Endothelial cell of umbilical vein (primary cell): ENCODE measurements around the gene NEDD4. TPM values are rescaled to one million over a fixed set of nuclear protein-coding genes. Genes with fewer than 3 reads are reported as not detected.

Source experiments
- BruUV-seq: library from RNA; stranded (reverse); fragments of 400-500 nt; replicated peaks from 2 replicates; lab custom pipeline; 2021; lab: Mats Ljungman, UMichigan
- CTCF ChIA-PET: fragments of 300-600, 350-600 bp; sonication (Branson Sonifier 250); formaldehyde crosslinking; loops from one replicate; lab custom pipeline; 2021; ENCODE audit warnings: antibody characterized with exemption, inconsistent platforms; lab: Charles Lee
- POLR2A ChIA-PET: fragments of 300-600, 350-600 bp; sonication (Branson Sonifier 250); formaldehyde crosslinking; loops from one replicate; lab custom pipeline; 2021; ENCODE audit warnings: antibody characterized with exemption, inconsistent platforms; lab: Charles Lee
- DNase-seq: peaks from one replicate; pipeline ENCODE4 v3.0.0-alpha.2; 2011; ENCODE audit warnings: low read depth, low spot score
- FAIRE-seq: peaks from 2 replicates; lab custom pipeline; 2011; peaks lifted over from hg19 to GRCh38; lab: Jason Lieb, UNC
- H2AFZ ChIP-seq: 2 replicates; pipeline ENCODE4 v1.6.0; 2012; ENCODE audit warnings: low read depth, low read length, control low read depth, inconsistent platforms
- H3K27ac ChIP-seq: 2 replicates; pipeline ENCODE4 v1.5.1; 2011; ENCODE audit warnings: low read depth, mild to moderate bottlenecking, control low read depth, low read length, moderate library complexity; ENCODE audit not compliant: insufficient read depth
- H3K27me3 ChIP-seq, 2 experiments: 2 replicates each; pipeline versions ENCODE4 v1.6.0 to v1.6.1; 2011; ENCODE audit warnings: low read length in 2 of 2, mixed read lengths in 1 of 2; ENCODE audit not compliant: control insufficient read depth in 2 of 2, insufficient read depth in 2 of 2
- H3K36me3 ChIP-seq, 2 experiments: 2 replicates in 1 of 2; 3 replicates in 1 of 2; pipeline ENCODE4 v1.5.1; 2011; ENCODE audit warnings: low read length in 2 of 2, mild to moderate bottlenecking in 1 of 2, moderate library complexity in 1 of 2; ENCODE audit not compliant: control insufficient read depth in 2 of 2, insufficient read depth in 2 of 2; ENCODE audit errors: extremely low read depth in 1 of 2
- H3K4me1 ChIP-seq: 3 replicates; pipeline ENCODE4 v1.5.1; 2011; ENCODE audit warnings: mild to moderate bottlenecking, low read length; ENCODE audit not compliant: control insufficient read depth, insufficient read depth; ENCODE audit errors: extremely low read depth
- H3K4me2 ChIP-seq: 2 replicates; pipeline ENCODE4 v1.6.1; 2011; ENCODE audit warnings: low read length, control low read depth, mixed read lengths; ENCODE audit not compliant: insufficient read depth
- H3K4me3 ChIP-seq, 3 experiments: fragments of 200-600 bp in 1 of 3; sonication (generic), shearing (Covaris generic) in 1 of 3; replicated peaks in 1 of 3; 2 replicates each; pipeline ENCODE4 v1.5.1; 2011 to 2016; ENCODE audit warnings: control low read depth in 3 of 3, low read length in 3 of 3, mild to moderate bottlenecking in 2 of 3, inconsistent platforms in 1 of 3, low read depth in 1 of 3, moderate library complexity in 1 of 3; ENCODE audit not compliant: insufficient read depth in 1 of 3
- H3K79me2 ChIP-seq: 2 replicates; pipeline ENCODE4 v1.6.0; 2012; ENCODE audit warnings: low read length, inconsistent platforms; ENCODE audit not compliant: control insufficient read depth, insufficient read depth
- H3K9ac ChIP-seq: replicated peaks from 2 replicates; pipeline ENCODE3; 2011; ENCODE audit warnings: low read length, control low read depth; ENCODE audit not compliant: insufficient read depth; ENCODE audit errors: extremely low read depth
- H3K9me1 ChIP-seq: replicated peaks from 3 replicates; pipeline ENCODE4 v1.6.0; 2011; ENCODE audit warnings: mild to moderate bottlenecking, low read length; ENCODE audit not compliant: control insufficient read depth, insufficient read depth; ENCODE audit errors: extremely low read depth
- H3K9me3 ChIP-seq: replicated peaks from 2 replicates; pipeline ENCODE4 v1.5.1; 2012; ENCODE audit warnings: low read length, inconsistent platforms; ENCODE audit not compliant: control insufficient read depth, insufficient read depth
- H4K20me1 ChIP-seq: replicated peaks from 2 replicates; pipeline ENCODE3; 2011; ENCODE audit warnings: mild to moderate bottlenecking, low read length; ENCODE audit not compliant: control insufficient read depth, insufficient read depth; ENCODE audit errors: extremely low read depth
- EZH2 ChIP-seq: IDR thresholded peaks from 2 replicates; pipeline ENCODE4 v1.6.1; 2012; ENCODE audit warnings: borderline replicate concordance, low read depth, mild to moderate bottlenecking, moderate library complexity, low read length, inconsistent platforms; ENCODE audit not compliant: severe bottlenecking
- FOS ChIP-seq: IDR thresholded peaks from 2 replicates; pipeline ENCODE4 v1.6.1; 2011; ENCODE audit warnings: mild to moderate bottlenecking, low read length, moderate library complexity, borderline replicate concordance; ENCODE audit not compliant: insufficient read depth
- GATA2 ChIP-seq: IDR thresholded peaks from 2 replicates; pipeline ENCODE4 v1.7.0; 2011; ENCODE audit warnings: low read depth, mild to moderate bottlenecking, moderate library complexity, mixed read lengths, low read length; ENCODE audit not compliant: insufficient read length, insufficient read depth
- JUN ChIP-seq: IDR thresholded peaks from 2 replicates; pipeline ENCODE4 v1.6.1; 2011; ENCODE audit warnings: borderline replicate concordance, low read depth; ENCODE audit not compliant: insufficient read length, insufficient read depth
- MYC ChIP-seq: IDR thresholded peaks from one replicate; pipeline ENCODE4 v1.6.1; 2011; ENCODE audit warnings: mild to moderate bottlenecking, low read depth, low read length
- POLR2A ChIP-seq: IDR thresholded peaks from 2 replicates; pipeline ENCODE4 v1.6.1; 2012; ENCODE audit warnings: low read depth, mild to moderate bottlenecking, control low read depth, low read length
- POLR2AphosphoS5 ChIP-seq: IDR thresholded peaks from 2 replicates; pipeline ENCODE4 v1.6.1; 2012; ENCODE audit warnings: low read depth, mild to moderate bottlenecking, control low read depth, low read length, moderate library complexity; ENCODE audit not compliant: insufficient read depth
- dilution Hi-C: fragments of 300-500 bp; cut with MboI; formaldehyde crosslinking; loops from one replicate; pipeline ENCODE4 v1.15.0; 2019; ENCODE audit warnings: low sequenced_read_pairs; ENCODE audit not compliant: extremely low pct_ligation_motif_present
- intact Hi-C: fragments of 100-400 bp; cut with micrococcal nuclease; formaldehyde crosslinking; loops from one replicate; pipeline ENCODE4 v1.10.0; 2022
- polyA plus RNA-seq, 4 experiments: library from polyadenylated mRNA; depleted of rRNA in 3 of 4; stranded (reverse) in 3 of 4; unstranded in 1 of 4; fragments of >200 nt; gene quantifications; 2 replicates each; pipeline versions ENCODE4 v1.2.1 to v1.2.3, GENCODE V29; 2011 to 2012; ENCODE audit warnings: missing spikeins in 1 of 4
- total RNA-seq: library from RNA; stranded (reverse); gene quantifications from 2 replicates; pipeline ENCODE4 v1.2.3, GENCODE V29; 2021
- TF ChIP-seq, protein P1 (sequence below), 2 donors: IDR thresholded peaks; 1 replicate in 1 of 2; 2 replicates in 1 of 2; pipeline ENCODE4 v1.5.1; 2011; ENCODE audit warnings: low read length in 2 of 2, mild to moderate bottlenecking in 2 of 2, moderate library complexity in 2 of 2, control low read depth in 1 of 2, inconsistent platforms in 1 of 2, low read depth in 1 of 2; ENCODE audit not compliant: insufficient read depth in 1 of 2; ENCODE audit errors: extremely low read depth in 1 of 2
- TF ChIP-seq, protein P2 (sequence below): IDR thresholded peaks from 2 replicates; pipeline ENCODE4 v1.6.1; 2011; ENCODE audit not compliant: insufficient read depth, insufficient read length

The NEDD4 gene
- total and polyA plus RNA-seq, 2 donors (not counting 3 experiments of a cell fraction or from before 2014, with no cell fraction given), result 9.2 to 39.0 TPM

DNA sequence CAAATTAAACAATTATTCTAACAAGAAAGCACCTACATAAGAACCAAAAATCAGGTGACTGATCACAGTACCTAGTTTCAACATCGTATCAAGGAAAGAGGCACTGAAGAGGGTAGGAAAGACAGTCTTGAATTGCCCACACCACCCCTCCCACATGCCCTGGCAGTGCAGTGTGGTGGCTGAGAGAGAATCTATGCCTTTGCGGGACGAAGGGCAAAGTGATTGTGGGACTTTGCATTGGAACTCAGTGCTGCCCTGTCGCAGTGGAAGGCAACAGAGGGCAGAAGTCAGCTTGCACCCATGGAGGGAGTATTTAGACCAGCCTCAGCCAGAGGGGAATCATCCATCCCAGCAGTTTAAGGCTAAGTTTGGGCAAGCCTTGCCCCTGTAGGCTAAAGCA lies 24.5 kb downstream of the NEDD4 start:
- Histone ChIP-seq H3K4me3 (no peak overlapping the region), H3K27me3 (no peaks in the 10 kb centered on the region), H2AFZ (no peak overlapping the region), H3K36me3 (peaks cover 0 to 2% of the 10 kb centered on the region in 2 experiments), H3K79me2 (peaks cover 43% of the 10 kb centered on the region), H3K4me1 (no peaks in the 10 kb centered on the region), H3K27ac (no peak overlapping the region), H3K9ac (no peak overlapping the region), H3K9me1 (no peaks in the 10 kb centered on the region), H4K20me1 (peaks cover 2% of the 10 kb centered on the region), H3K4me2 (no peak overlapping the region), H3K9me3 (no peaks in the 10 kb centered on the region)
- no TSS peak for BruUV-seq
- intact Hi-C loops, result no loop called here
- dilution Hi-C loops, result no loop called here
- ChIA-PET CTCF (no interaction called here), POLR2A (no interaction called here)
- no peak for DNase-seq
- TF ChIP-seq FOS, result no peak
- no peak for TF ChIP-seq JUN
- TF ChIP-seq MYC, result no peak
- TF ChIP-seq POLR2AphosphoS5, result no peak
- no peak for FAIRE-seq

DNA sequence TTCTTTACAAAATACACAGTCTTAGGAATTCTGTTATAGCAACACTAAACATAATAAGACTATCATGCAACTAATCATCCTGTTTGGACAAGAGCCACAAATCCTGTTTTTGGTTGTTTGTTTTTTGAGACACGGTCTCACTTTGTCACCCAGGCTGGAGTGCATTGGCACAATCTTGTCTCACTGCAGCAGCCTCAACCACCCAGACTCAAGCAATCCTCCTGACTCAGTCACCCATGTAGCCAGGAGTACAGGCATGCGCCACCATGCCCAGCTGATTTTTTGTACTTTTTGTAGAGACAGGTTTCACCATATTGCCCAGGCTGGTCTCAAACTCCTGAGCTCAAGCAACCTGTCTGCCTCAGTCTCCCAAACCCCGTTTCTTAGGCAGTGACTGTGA lies 28.3 kb downstream of the NEDD4 start:
- H3K9me3 ChIP-seq, result no peaks in the 10 kb centered on the region
- TF ChIP-seq EZH2 (no peak), MYC (no peak), FOS (no peak), GATA2 (no peak), POLR2AphosphoS5 (no peak), JUN (no peak), POLR2A (no peak)
- TF ChIP-seq, protein P1, sequence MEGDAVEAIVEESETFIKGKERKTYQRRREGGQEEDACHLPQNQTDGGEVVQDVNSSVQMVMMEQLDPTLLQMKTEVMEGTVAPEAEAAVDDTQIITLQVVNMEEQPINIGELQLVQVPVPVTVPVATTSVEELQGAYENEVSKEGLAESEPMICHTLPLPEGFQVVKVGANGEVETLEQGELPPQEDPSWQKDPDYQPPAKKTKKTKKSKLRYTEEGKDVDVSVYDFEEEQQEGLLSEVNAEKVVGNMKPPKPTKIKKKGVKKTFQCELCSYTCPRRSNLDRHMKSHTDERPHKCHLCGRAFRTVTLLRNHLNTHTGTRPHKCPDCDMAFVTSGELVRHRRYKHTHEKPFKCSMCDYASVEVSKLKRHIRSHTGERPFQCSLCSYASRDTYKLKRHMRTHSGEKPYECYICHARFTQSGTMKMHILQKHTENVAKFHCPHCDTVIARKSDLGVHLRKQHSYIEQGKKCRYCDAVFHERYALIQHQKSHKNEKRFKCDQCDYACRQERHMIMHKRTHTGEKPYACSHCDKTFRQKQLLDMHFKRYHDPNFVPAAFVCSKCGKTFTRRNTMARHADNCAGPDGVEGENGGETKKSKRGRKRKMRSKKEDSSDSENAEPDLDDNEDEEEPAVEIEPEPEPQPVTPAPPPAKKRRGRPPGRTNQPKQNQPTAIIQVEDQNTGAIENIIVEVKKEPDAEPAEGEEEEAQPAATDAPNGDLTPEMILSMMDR (IDR thresholded peaks at IDR 0.05; ENCODE audit: extremely low read depth in 1 of 2, insufficient read depth in 1 of 2, low read depth in 1 of 2, low read length in 2 of 2), result no peak
- TF ChIP-seq, protein P2, sequence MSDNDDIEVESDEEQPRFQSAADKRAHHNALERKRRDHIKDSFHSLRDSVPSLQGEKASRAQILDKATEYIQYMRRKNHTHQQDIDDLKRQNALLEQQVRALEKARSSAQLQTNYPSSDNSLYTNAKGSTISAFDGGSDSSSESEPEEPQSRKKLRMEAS, result no peak
- intact Hi-C loops, result no loop called here
- H3K4me1 ChIP-seq, result no peaks in the 10 kb centered on the region
- H3K79me2 ChIP-seq, result peaks cover 16% of the 10 kb centered on the region
- H4K20me1 ChIP-seq, result no peaks in the 10 kb centered on the region
- dilution Hi-C loops, result no loop called here
- peaks cover 0 to 2% of the 10 kb centered on the region in 2 experiments for H3K36me3 ChIP-seq
- BruUV-seq, result no TSS peak
- no peaks in the 10 kb centered on the region for H3K27me3 ChIP-seq
- DNase-seq, result no peak
- no peak overlapping the region for H3K9ac ChIP-seq
- no peak overlapping the region for H3K4me3 ChIP-seq
- POLR2A ChIA-PET, result no interaction called here
- no peak overlapping the region for H2AFZ ChIP-seq
- H3K9me1 ChIP-seq, result no peaks in the 10 kb centered on the region
- no peak overlapping the region for H3K4me2 ChIP-seq
- H3K27ac ChIP-seq, result no peak overlapping the region
- FAIRE-seq, result no peak
- CTCF ChIA-PET, result no interaction called here
